ENCODE data around the gene C2orf74.

The C2orf74 gene

DNA sequence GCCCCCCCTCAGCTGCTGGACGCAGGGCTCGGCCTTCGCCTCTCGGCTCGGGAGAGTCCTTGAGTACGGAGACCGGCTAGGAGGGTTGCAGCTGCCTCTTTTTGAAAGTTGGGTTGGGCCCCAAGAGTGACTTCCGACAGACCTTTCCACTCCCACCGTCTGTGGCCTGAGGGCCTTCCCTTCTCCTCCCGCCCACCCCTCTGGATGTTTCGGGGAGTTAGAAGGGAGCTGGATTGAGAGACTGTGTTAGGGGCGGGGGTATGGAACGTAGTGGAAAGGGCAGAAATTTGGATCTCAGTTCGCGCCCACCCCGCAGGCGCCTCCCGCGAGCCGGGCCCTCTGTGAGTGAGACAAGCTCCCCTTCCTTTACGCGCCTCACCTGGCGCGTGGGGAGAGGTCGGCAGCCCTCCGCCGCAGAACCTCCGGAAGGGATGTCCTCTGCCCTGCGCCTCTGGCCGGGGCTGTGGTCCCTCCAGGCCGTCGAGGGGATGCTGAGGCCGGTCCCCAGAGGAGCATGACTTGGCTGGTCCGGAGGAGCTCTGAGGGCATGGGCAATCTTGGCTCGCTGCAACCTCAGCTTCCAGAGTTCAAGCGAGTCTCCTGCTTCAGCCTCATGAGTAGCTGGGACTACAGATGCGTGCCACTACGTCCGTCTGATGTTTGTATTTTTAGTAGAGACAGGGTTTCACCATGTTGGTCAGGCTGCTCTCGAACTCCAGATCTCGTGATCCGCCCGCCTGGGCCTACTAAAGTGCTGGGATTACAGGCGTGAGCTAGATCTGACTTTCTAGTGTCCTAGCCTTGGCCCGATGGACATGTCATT, 15.9 kb downstream of the C2orf74 start:
- TF ChIP-seq EP300 (IDR thresholded peaks at IDR 0.05; ENCODE audit: borderline replicate concordance) (no peak), NFIC (IDR thresholded peaks at IDR 0.05) (no peak), CREB1 (IDR thresholded peaks at IDR 0.05; ENCODE audit: low read depth) (no peak), CEBPB (IDR thresholded peaks at IDR 0.05) (no peak), ZBTB7A (IDR thresholded peaks at IDR 0.05; ENCODE audit: low read depth) (no peak), EGR1 (IDR thresholded peaks at IDR 0.05) (no peak), TEAD4 (IDR thresholded peaks at IDR 0.05) (no peak), FOXM1 (IDR thresholded peaks at IDR 0.05; ENCODE audit: borderline replicate concordance, low read depth) (no peak), TCF12 (IDR thresholded peaks at IDR 0.05; ENCODE audit: low read depth) (no peak), RAD21 (IDR thresholded peaks at IDR 0.05; ENCODE audit: low read depth) (no peak), TAF1 (IDR thresholded peaks at IDR 0.05; ENCODE audit: low read depth) (no peak), YY1 (IDR thresholded peaks at IDR 0.05; ENCODE audit: low read depth) (no peak)
- TF ChIP-seq, protein P1, sequence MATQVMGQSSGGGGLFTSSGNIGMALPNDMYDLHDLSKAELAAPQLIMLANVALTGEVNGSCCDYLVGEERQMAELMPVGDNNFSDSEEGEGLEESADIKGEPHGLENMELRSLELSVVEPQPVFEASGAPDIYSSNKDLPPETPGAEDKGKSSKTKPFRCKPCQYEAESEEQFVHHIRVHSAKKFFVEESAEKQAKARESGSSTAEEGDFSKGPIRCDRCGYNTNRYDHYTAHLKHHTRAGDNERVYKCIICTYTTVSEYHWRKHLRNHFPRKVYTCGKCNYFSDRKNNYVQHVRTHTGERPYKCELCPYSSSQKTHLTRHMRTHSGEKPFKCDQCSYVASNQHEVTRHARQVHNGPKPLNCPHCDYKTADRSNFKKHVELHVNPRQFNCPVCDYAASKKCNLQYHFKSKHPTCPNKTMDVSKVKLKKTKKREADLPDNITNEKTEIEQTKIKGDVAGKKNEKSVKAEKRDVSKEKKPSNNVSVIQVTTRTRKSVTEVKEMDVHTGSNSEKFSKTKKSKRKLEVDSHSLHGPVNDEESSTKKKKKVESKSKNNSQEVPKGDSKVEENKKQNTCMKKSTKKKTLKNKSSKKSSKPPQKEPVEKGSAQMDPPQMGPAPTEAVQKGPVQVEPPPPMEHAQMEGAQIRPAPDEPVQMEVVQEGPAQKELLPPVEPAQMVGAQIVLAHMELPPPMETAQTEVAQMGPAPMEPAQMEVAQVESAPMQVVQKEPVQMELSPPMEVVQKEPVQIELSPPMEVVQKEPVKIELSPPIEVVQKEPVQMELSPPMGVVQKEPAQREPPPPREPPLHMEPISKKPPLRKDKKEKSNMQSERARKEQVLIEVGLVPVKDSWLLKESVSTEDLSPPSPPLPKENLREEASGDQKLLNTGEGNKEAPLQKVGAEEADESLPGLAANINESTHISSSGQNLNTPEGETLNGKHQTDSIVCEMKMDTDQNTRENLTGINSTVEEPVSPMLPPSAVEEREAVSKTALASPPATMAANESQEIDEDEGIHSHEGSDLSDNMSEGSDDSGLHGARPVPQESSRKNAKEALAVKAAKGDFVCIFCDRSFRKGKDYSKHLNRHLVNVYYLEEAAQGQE (IDR thresholded peaks at IDR 0.05; ENCODE audit: low read depth) = no peak
- TF ChIP-seq, protein P2, sequence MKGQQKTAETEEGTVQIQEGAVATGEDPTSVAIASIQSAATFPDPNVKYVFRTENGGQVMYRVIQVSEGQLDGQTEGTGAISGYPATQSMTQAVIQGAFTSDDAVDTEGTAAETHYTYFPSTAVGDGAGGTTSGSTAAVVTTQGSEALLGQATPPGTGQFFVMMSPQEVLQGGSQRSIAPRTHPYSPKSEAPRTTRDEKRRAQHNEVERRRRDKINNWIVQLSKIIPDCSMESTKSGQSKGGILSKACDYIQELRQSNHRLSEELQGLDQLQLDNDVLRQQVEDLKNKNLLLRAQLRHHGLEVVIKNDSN (IDR thresholded peaks at IDR 0.05) = no peak
- TF ChIP-seq, protein P3, sequence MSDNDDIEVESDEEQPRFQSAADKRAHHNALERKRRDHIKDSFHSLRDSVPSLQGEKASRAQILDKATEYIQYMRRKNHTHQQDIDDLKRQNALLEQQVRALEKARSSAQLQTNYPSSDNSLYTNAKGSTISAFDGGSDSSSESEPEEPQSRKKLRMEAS (IDR thresholded peaks at IDR 0.05) = no peak

DNA sequence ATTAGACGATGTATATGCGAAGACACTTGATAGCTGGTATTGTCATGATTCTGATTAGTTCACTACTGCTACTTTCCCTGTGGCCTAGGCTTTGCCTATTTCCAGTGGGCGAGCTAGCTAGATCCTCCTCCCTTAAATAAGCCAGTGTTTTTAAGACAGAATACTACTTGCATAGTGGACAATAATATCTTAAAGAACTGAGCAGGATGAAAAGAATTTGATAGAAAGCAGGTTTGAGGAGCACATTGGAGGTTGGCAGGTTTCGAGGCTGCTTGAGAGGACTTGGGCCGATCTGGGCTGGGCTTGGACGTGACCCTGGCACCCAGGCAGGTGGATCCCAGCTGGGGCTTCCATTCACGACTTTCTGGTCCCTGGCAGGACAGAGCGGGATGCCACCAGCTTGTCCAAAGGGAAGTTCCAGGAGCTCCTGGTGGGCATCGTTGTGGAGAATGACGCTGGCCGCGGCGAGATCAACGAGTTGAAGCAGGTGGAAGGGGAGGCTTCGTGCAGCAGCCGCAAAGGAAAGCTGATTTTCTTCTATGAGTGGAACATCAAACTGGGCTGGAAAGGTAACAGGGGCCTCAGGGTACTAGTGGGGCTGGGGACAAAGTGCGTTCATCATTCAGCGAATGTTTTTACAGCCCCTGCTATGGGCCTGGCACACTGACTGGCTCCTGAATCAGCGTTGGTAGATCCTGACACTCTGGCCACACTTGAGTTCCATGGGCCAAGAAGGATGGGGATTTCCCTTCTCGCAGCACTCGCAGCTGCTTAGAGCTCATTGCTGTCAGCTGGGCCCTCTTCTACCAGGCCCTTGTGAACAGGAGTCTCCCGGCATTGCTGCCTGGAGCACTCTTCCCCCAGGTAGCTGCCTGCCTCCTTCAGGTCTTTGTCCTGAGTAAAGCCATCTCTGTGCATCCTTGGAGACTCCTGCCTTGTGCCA, 16.9 kb downstream of the C2orf74 start:
- no peak for TF ChIP-seq YY1 (IDR thresholded peaks at IDR 0.05; ENCODE audit: low read depth)
- TF ChIP-seq TCF12 (IDR thresholded peaks at IDR 0.05; ENCODE audit: low read depth) = no peak
- no peak for TF ChIP-seq RAD21 (IDR thresholded peaks at IDR 0.05; ENCODE audit: low read depth)
- TF ChIP-seq EP300 (IDR thresholded peaks at IDR 0.05; ENCODE audit: borderline replicate concordance) = no peak
- TF ChIP-seq, protein P1 (IDR thresholded peaks at IDR 0.05; ENCODE audit: low read depth) = no peak
- no peak for TF ChIP-seq TAF1 (IDR thresholded peaks at IDR 0.05; ENCODE audit: low read depth)

DNA sequence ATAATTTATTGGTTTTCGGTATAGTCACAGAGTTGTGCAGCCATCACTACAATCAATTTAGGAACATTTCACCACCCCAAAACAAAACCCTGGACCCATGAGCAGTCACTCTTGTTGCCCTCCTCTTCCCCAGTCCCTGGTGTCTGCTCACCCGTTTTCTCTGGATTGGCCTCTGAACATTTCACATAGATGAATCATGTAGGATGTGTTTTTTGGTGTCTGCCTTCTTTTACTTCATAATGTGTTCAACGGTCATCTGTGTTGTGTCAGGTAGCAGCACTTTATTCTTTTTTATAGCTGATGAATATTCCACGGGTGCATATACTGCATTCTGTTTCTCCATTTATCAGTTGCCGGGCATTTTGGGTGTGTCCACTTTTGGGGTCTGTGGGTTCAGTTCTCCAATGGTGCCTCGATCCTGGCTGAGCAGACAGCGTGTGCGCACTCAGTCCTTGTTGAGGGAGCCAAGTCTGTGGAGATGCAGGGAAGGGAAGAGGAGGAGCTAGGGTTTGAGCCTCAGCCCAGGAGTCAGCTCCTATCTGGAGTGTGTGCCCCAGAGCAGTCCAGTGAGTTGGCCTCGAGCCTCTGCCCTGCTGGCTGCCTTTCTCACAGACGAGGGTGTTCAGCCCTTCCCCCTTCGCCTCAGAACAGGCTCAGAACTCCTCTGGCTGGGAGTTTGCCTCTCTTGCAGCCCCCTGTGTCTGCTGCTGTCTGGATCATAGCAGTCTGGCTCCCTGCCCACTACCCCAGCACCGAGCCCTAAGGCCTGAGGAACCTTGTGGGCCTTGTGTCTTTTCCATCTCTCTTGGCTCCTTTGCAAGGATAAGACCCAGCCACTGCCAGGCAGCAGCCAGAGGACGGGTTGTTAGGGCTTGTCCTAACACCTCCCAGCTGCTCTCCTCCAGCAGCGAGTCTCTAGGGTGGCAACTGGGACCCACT, 18.0 kb downstream of the C2orf74 start:
- TF ChIP-seq CEBPB (IDR thresholded peaks at IDR 0.05) = no peak
- TF ChIP-seq RAD21 (IDR thresholded peaks at IDR 0.05; ENCODE audit: low read depth) = no peak

DNA sequence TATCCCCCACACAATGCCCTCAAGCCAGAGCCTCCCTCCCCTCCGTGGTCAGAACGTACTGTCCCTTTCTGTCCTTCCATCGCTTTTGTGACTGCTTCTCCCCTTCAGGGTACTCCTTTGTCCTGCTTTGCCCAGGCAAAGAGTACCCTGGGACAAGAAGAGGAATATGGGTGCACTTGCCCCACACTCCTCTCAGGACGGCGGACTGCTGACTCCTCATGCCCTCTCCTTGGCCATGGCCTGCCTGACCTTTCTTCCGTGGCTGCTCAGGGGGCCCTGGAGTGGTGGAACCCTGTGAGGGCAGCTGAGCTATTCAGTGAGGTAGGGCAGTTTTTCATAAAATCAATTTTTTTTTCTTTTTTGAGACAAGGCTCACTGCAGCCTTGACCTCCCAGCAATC, 18.7 kb downstream of the C2orf74 start:
- no peak for TF ChIP-seq TEAD4 (IDR thresholded peaks at IDR 0.05)
- TF ChIP-seq, protein P2 (IDR thresholded peaks at IDR 0.05) = no peak
- TF ChIP-seq FOXM1 (IDR thresholded peaks at IDR 0.05; ENCODE audit: borderline replicate concordance, low read depth) = no peak
- no peak for TF ChIP-seq TCF12 (IDR thresholded peaks at IDR 0.05; ENCODE audit: low read depth)
- no peak for TF ChIP-seq RAD21 (IDR thresholded peaks at IDR 0.05; ENCODE audit: low read depth)
- TF ChIP-seq TAF1 (IDR thresholded peaks at IDR 0.05; ENCODE audit: low read depth) = no peak
- no peak for TF ChIP-seq EGR1 (IDR thresholded peaks at IDR 0.05)
- TF ChIP-seq NFIC (IDR thresholded peaks at IDR 0.05) = no peak
- no peak for TF ChIP-seq CEBPB (IDR thresholded peaks at IDR 0.05)
- TF ChIP-seq YY1 (IDR thresholded peaks at IDR 0.05; ENCODE audit: low read depth) = no peak
- TF ChIP-seq CREB1 (IDR thresholded peaks at IDR 0.05; ENCODE audit: low read depth) = no peak
- no peak for TF ChIP-seq ZBTB7A (IDR thresholded peaks at IDR 0.05; ENCODE audit: low read depth)
- TF ChIP-seq, protein P1 (IDR thresholded peaks at IDR 0.05; ENCODE audit: low read depth) = no peak
- TF ChIP-seq EP300 (IDR thresholded peaks at IDR 0.05; ENCODE audit: borderline replicate concordance) = no peak
- TF ChIP-seq, protein P3 (IDR thresholded peaks at IDR 0.05) = no peak

Measured in Ishikawa (cell line).